WTC11 (cell line): ENCODE measurements around the gene ILKAP. TPM values are rescaled to one million over a fixed set of nuclear protein-coding genes. Genes with fewer than 3 reads are reported as not detected.

ENCODE experiments used
- ATAC-seq: fragments of 200-7000 bp; cut with Tn5 transposase; 2 replicates; pipeline ENCODE4 v1.10.0; 2021; ENCODE audit warnings: mild to moderate bottlenecking, moderate library complexity
- CTCF ChIA-PET: fragments of 300-600 bp; sonication (Branson Sonifier 250); formaldehyde crosslinking; loops from one replicate; lab custom pipeline; 2021; ENCODE audit warnings: antibody characterized with exemption; lab: Charles Lee
- POLR2A ChIA-PET: fragments of 350-600 bp; sonication (Branson Sonifier 250); formaldehyde crosslinking; loops from one replicate; lab custom pipeline; 2021; ENCODE audit warnings: antibody characterized with exemption; lab: Charles Lee
- DNase-seq: peaks from one replicate; pipeline ENCODE4 v3.0.0; 2021; ENCODE audit warnings: low spot score
- H3K27ac Mint-ChIP-seq: 2 replicates; pipeline ENCODE4 v1.8.0; 2021; ENCODE audit warnings: mixed read lengths
- H3K27me3 Mint-ChIP-seq: 2 replicates; pipeline ENCODE4 v1.8.0; 2021; ENCODE audit warnings: low read depth, mild to moderate bottlenecking, moderate library complexity, mixed read lengths
- H3K36me3 Mint-ChIP-seq: 2 replicates; pipeline ENCODE4 v1.8.0; 2021; ENCODE audit warnings: mixed read lengths
- H3K4me1 Mint-ChIP-seq: 2 replicates; pipeline ENCODE4 v1.8.0; 2022; ENCODE audit warnings: mixed read lengths
- H3K4me3 Mint-ChIP-seq: 2 replicates; pipeline ENCODE4 v1.8.0; 2021; ENCODE audit warnings: mild to moderate bottlenecking, moderate library complexity, mixed read lengths
- H3K9me3 Mint-ChIP-seq: 2 replicates; pipeline ENCODE4 v1.8.0; 2021; ENCODE audit warnings: mixed read lengths
- AFF4 ChIP-seq: sonication (generic); formaldehyde crosslinking; IDR thresholded peaks from 2 replicates; pipeline ENCODE4 v1.8.1; 2023; ENCODE audit warnings: mild to moderate bottlenecking, missing genetic modification reagents, borderline replicate concordance
- CBFB ChIP-seq: sonication (generic); formaldehyde crosslinking; IDR thresholded peaks from 2 replicates; pipeline ENCODE4 v1.8.1; 2022; ENCODE audit warnings: mild to moderate bottlenecking, low read depth, missing genetic modification reagents
- ELF4 ChIP-seq: sonication (generic); formaldehyde crosslinking; IDR thresholded peaks from 2 replicates; pipeline ENCODE4 v1.8.1; 2022; ENCODE audit warnings: low read depth, mild to moderate bottlenecking, moderate library complexity, missing genetic modification reagents
- ETV6 ChIP-seq: sonication (generic); formaldehyde crosslinking; IDR thresholded peaks from 2 replicates; pipeline ENCODE4 v1.8.1; 2022; ENCODE audit warnings: mild to moderate bottlenecking, missing genetic modification reagents
- FOXP4 ChIP-seq: sonication (generic); formaldehyde crosslinking; IDR thresholded peaks from 2 replicates; pipeline ENCODE4 v1.8.0; 2022; ENCODE audit warnings: mild to moderate bottlenecking, missing genetic modification reagents
- GRHL2 ChIP-seq: fragments of 250-450 bp; sonication (Bioruptor Pico); IDR thresholded peaks from 2 replicates; pipeline ENCODE4 v1.8.0; 2022; ENCODE audit warnings: mild to moderate bottlenecking, moderate library complexity; ENCODE audit not compliant: insufficient replicate concordance, severe bottlenecking
- JUN ChIP-seq: sonication (generic); formaldehyde crosslinking; IDR thresholded peaks from 2 replicates; pipeline ENCODE4 v1.8.0; 2023; ENCODE audit warnings: mild to moderate bottlenecking, missing genetic modification reagents
- MYBL2 ChIP-seq: sonication (generic); formaldehyde crosslinking; IDR thresholded peaks from 2 replicates; pipeline ENCODE4 v1.8.1; 2023; ENCODE audit warnings: mild to moderate bottlenecking, moderate library complexity, missing genetic modification reagents
- NFE2L1 ChIP-seq: sonication (generic); formaldehyde crosslinking; IDR thresholded peaks from 2 replicates; pipeline ENCODE4 v1.8.1; 2023; ENCODE audit warnings: missing genetic modification reagents
- NR3C1 ChIP-seq: sonication (generic); formaldehyde crosslinking; conservative IDR thresholded peaks from 2 replicates; pipeline ENCODE4 v1.8.1; 2023; ENCODE audit warnings: low read depth, mild to moderate bottlenecking, missing genetic modification reagents
- PREB ChIP-seq: sonication (generic); formaldehyde crosslinking; IDR thresholded peaks from 2 replicates; pipeline ENCODE4 v1.8.1; 2022; ENCODE audit warnings: mild to moderate bottlenecking, missing genetic modification reagents, moderate library complexity, borderline replicate concordance
- SMAD4 ChIP-seq: sonication (generic); formaldehyde crosslinking; IDR thresholded peaks from 2 replicates; pipeline ENCODE4 v1.8.0; 2022; ENCODE audit warnings: mild to moderate bottlenecking, missing genetic modification reagents
- STAT6 ChIP-seq: sonication (generic); formaldehyde crosslinking; conservative IDR thresholded peaks from 2 replicates; pipeline ENCODE4 v1.8.1; 2023; ENCODE audit warnings: mild to moderate bottlenecking, low read depth, missing genetic modification reagents, moderate library complexity
- USF2 ChIP-seq: sonication (generic); formaldehyde crosslinking; IDR thresholded peaks from 2 replicates; pipeline ENCODE4 v1.8.1; 2023; ENCODE audit warnings: mild to moderate bottlenecking, missing genetic modification reagents, moderate library complexity
- ZNF219 ChIP-seq: sonication (generic); formaldehyde crosslinking; IDR thresholded peaks from 2 replicates; pipeline ENCODE4 v1.8.0; 2023; ENCODE audit warnings: missing genetic modification reagents, mild to moderate bottlenecking, borderline replicate concordance
- ZNF263 ChIP-seq: sonication (generic); formaldehyde crosslinking; IDR thresholded peaks from 2 replicates; pipeline ENCODE4 v1.8.1; 2022; ENCODE audit warnings: low read depth, mild to moderate bottlenecking, moderate library complexity, missing genetic modification reagents
- ZNF532 ChIP-seq: fragments of 250-450 bp; sonication (Bioruptor Pico); IDR thresholded peaks from 2 replicates; pipeline ENCODE4 v1.9.0; 2021; ENCODE audit warnings: mild to moderate bottlenecking, borderline replicate concordance
- total RNA-seq: library from RNA; stranded (reverse); gene quantifications from 3 replicates; pipeline ENCODE4 v1.2.3, GENCODE V29; 2021

The ILKAP gene
- total RNA-seq, 1 experiment from 2014 or later = 32.7 TPM

GRCh38 chr2:238134393-238134785 lies 69.1 kb downstream of the ILKAP start (continued):
- TF ChIP-seq MYBL2 (CRISPR knock-in tag) (no peak), ZNF263 (CRISPR knock-in tag) (no peak), SMAD4 (no peak), ZNF532 (no peak), USF2 (no peak), CBFB (CRISPR knock-in tag) (no peak), GRHL2 (CRISPR knock-in tag) (no peak)

- DNase-seq (no peak), ATAC-seq (peak; percentile 52; the same call in 1 of the 2 replicates)
- no peaks in the 10 kb centered on the region for H3K4me1 Mint-ChIP-seq
- POLR2A ChIA-PET = interaction anchor here (1.5 kb wide), 1 partner anchor 13 kb away, joined by 4 read pairs; no protein-coding TSS in a partner anchor
- CTCF ChIA-PET = interaction anchor here (1.0 kb wide), 4 partner anchors 13 to 210 kb away, joined by 3 to 4 read pairs (median 3); no protein-coding TSS in a partner anchor
- H3K27me3 Mint-ChIP-seq = no peaks in the 10 kb centered on the region
- H3K9me3 Mint-ChIP-seq = no peaks in the 10 kb centered on the region
- no peak overlapping the region for H3K27ac Mint-ChIP-seq
- no peaks in the 10 kb centered on the region for H3K36me3 Mint-ChIP-seq
- no peak overlapping the region for H3K4me3 Mint-ChIP-seq
- no peak for TF ChIP-seq NR3C1
- TF ChIP-seq ETV6 = no peak
- no peak for TF ChIP-seq AFF4
- no peak for TF ChIP-seq ZNF219 (CRISPR knock-in tag)
- no peak for TF ChIP-seq PREB (CRISPR knock-in tag)
- TF ChIP-seq STAT6 (CRISPR knock-in tag) = no peak
- TF ChIP-seq ELF4 (CRISPR knock-in tag) = no peak
- no peak for TF ChIP-seq JUN (CRISPR knock-in tag)
- TF ChIP-seq FOXP4 (CRISPR knock-in tag) = no peak
- TF ChIP-seq NFE2L1 (CRISPR knock-in tag) = no peak
Observed at GRCh38 chr2:238133499-238134392, 69.7 kb downstream of the ILKAP start.
